ENCODE results near the gene IL23A.
"Not testable (repeated sequence)": the region's sequence is repeated elsewhere in the genome, so short reads cannot be mapped to it uniquely, and the experiment has no call there.

The IL23A gene

GRCh38 chr12:56326533-56326932 lies 12.2 kb upstream of the IL23A start:
- FAIRE-seq: no peak

- no peak for FAIRE-seq
Measured at GRCh38 chr12:56330936-56331490, 7.7 kb upstream of the IL23A start.

- no peak for FAIRE-seq
Measured at GRCh38 chr12:56332512-56333196, 6.0 kb upstream of the IL23A start.

GRCh38 chr12:56333197-56333678 lies 5.4 kb upstream of the IL23A start:
- FAIRE-seq: no peak

- peak; percentile 78 for FAIRE-seq
Measured at GRCh38 chr12:56333679-56334489, 4.8 kb upstream of the IL23A start, which contains the start of gene PAN2. TSS of gene PAN2 (minus strand) at chr12:56334000. CDS start at chr12:56333094, 906 bp downstream.

- FAIRE-seq: no peak
Measured at GRCh38 chr12:56334490-56334793, 4.2 kb upstream of the IL23A start.

GRCh38 chr12:56335527-56335926 lies 3.2 kb upstream of the IL23A start:
- not testable (repeated sequence) for FAIRE-seq

GRCh38 chr12:56336361-56337167 lies 2.1 kb upstream of the IL23A start:
- FAIRE-seq: no peak

GRCh38 chr12:56337753-56338251 lies 882 bp upstream of the IL23A start:
- FAIRE-seq: no peak

GRCh38 chr12:56339158-56339422 lies 406 bp downstream of the IL23A start:
- FAIRE-seq: no peak

- no peak for FAIRE-seq
Measured at GRCh38 chr12:56341616-56342015, 2.9 kb downstream of the IL23A start.

GRCh38 chr12:56342290-56342689 lies 3.6 kb downstream of the IL23A start:
- FAIRE-seq: not testable (repeated sequence)

GRCh38 chr12:56346675-56347074 lies 8.0 kb downstream of the IL23A start:
- FAIRE-seq: no peak

GRCh38 chr12:56347255-56347654 lies 8.6 kb downstream of the IL23A start:
- not testable (repeated sequence) for FAIRE-seq

- FAIRE-seq: no peak
Measured at GRCh38 chr12:56348776-56349175, 10.1 kb downstream of the IL23A start.

GRCh38 chr12:56350662-56351061 lies 12.0 kb downstream of the IL23A start:
- no peak for FAIRE-seq

- no peak for FAIRE-seq
Measured at GRCh38 chr12:56351325-56351724, 12.6 kb downstream of the IL23A start.

GRCh38 chr12:56358836-56359532 lies 20.3 kb downstream of the IL23A start:
- FAIRE-seq: no peak

- FAIRE-seq: peak; percentile 100
Measured at GRCh38 chr12:56359851-56360767, 21.4 kb downstream of the IL23A start, which contains the start of gene STAT2. TSS of gene STAT2 (minus strand) at chr12:56360107. CDS start at chr12:56356571, 3,536 bp downstream.

GRCh38 chr12:56361487-56362129 lies 22.9 kb downstream of the IL23A start:
- no peak for FAIRE-seq
